GM21529 (cell line): ENCODE measurements around the gene TRMO.

Source experiments
- ATAC-seq: cut with Tn5 transposase; IDR thresholded peaks from one replicate; pipeline ENCODE4 v1.9.1; 2021; ENCODE audit not compliant: unreplicated experiment

The TRMO gene

DNA sequence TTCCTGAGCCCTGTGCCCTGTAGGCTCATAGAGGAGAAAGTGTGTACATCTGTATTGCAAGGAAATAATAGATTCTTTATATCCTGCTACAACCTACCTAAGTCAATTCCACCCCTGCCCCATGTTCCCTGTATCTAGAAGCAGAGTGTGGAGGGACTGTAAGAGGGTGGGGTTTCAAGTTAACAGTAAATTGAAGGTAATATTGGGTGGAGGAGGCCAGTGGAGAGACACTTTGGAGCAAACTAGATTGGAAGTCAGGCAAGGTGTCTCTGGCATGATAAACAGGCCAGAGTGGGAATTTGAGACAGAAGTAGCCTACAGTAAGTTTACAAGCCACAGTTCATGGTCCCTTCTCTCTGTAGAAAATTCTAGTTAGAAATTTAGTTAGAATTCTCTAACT, 17.9 kb upstream of the TRMO start:
- ATAC-seq, result no peak

DNA sequence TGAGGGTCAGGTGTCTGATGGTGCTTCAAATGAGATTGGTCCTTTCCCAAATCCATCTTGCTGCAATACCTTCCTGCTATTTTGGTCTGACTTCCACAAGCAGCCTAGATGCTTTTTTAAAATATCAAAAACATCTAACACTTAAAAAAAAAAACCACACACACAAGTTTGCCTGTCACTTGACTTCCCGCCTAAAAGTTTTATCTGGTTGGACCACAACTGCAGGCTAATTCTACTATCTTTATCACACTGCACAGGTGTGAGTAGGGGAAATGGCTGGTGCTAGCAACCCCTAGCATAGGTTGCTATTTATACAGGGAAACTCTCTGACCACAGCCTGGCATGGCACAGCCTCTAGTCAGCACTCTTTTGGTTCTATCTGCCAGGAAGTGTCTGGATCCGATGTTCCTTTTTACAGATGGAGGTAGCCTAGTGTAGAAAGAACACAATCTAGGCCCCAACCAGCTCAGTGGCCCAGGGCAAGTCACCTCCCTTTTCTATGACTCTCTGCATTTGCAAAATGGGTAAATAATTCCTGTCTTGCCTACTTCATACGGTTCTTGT, 15.9 kb upstream of the TRMO start, which contains the start of gene HEMGN:
Gene HEMGN, minus strand, starts transcription at position 92 of the 564 bp plus-strand sequence. Its CDS starts 36 bp downstream, at position 56.
- ATAC-seq, result peak; percentile 56

DNA sequence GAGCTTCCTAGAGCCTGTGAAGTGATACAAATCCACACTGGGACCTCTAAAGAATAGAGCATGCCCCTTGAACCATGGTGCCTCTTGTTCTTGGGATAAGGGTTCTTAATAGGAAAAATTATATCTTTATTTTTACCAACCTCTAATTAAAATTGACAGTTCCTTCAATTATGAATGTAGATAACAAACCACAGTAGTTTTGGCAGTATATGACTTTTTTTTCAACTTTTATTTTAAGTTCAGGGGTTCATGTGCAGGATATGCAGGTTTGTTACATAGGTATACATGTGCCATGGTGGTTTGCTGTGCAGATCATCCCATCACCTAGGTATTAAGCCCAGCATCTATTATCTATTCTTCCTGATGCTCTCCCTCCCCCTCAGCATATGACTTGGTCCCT, 14.7 kb upstream of the TRMO start:
- ATAC-seq, result no peak

DNA sequence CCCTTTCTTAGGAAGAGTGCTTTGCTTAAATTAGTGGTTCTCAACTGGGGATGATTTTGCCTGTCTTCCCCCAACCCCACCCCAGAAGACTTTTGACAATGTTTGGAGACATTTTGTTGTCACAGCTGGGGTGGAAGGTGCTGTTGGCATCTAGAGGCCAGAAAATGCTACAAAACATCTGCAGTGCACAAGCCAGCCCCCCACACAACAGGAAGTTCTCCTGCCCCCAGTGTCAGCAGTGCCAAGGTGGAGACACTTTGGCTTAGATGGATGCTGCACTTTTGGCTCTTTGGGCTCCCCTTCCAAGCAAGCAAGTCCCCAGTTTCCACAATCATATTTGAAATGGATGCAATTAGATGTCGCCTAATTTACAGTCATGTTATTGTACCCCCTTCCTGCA, 13.0 kb upstream of the TRMO start:
- ATAC-seq, result no peak

DNA sequence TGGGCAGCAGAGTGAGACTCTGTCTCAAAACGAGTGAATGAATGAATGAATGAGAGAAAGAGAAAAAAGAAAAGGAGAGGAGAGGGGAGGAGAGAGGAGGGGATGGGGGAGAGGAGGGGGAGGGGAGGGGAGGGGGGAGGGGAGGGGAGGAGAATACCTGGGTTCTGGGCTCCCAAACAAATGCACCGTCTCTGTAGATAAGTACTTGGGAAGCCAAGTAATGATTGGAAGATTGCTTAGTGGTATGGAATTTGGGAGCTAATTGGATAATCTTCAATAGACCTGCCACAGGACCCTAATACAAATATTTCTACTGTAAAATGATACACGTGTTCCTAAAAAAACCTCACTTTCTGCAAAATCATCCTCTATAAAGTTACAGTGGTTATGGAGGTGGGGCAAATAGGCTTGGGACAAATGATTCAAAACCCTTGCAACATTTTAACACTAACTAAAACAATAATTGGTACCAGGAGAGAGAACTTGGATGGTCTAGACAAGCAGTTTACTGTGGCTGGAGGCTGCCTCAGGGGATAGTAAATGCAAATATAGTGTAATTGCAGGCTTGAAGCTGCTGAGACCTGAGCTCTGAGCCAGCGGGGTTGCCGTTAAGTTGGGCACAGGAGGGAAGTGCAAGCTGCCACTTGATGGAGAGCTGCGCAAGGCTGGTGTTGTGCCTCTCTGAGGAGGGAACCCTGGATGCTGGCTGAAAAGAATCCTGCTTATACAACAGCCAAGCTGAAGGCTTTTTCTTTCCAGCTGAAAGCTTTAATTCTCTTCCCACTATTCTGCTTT, 12.2 kb upstream of the TRMO start:
- ATAC-seq, result no peak

DNA sequence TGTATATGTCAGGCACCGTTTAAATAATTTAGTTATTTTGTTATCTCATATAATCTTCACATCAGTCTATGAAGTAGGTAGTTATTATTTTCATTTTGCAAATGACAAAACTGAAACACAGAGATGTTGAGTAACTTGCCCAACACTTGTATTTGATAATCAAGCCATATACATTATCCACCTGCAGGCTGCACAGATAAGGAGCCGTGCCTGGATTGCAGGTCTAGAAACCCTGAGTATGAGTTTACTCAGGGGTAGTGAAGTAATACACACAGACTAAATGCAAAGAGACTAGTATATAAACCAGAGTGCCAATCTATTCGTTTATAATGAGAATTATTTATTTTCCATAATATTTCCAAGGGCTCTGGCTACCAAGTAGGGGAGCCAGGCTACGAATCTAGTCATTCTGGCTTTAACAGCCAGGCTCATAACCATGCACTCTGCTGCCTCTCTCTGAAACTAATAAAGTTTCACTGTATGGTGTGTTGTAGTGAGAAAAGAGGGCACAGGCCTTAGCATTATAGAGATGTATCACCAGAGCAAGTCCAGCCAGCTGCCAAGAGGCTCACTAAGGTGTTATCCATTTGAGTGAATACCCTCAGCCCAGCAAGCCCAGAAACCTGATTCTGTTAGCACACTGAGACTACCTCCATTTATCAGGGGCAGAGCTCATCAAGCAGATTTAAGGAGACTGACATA, 11.1 kb upstream of the TRMO start:
- ATAC-seq, result no peak

DNA sequence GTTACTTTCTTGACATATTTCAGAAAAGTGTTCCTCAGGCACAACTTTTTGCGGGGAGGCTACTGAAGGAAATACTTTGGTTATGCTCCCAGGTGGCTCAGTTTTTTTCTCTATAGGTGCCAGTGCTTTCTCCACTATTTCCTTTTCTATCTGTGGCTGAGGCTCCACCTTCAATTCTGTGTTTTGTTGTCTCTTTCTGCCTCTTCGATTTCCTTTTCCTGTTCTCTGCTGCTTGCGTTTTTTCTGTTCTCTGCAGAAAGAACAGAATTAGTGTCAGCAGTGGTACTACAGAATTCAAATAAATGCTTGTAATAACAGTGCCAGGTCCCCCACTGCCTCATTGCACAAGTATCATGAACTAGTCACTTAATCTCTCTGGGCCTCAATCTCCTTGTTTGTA, 8.7 kb upstream of the TRMO start:
- no peak for ATAC-seq

DNA sequence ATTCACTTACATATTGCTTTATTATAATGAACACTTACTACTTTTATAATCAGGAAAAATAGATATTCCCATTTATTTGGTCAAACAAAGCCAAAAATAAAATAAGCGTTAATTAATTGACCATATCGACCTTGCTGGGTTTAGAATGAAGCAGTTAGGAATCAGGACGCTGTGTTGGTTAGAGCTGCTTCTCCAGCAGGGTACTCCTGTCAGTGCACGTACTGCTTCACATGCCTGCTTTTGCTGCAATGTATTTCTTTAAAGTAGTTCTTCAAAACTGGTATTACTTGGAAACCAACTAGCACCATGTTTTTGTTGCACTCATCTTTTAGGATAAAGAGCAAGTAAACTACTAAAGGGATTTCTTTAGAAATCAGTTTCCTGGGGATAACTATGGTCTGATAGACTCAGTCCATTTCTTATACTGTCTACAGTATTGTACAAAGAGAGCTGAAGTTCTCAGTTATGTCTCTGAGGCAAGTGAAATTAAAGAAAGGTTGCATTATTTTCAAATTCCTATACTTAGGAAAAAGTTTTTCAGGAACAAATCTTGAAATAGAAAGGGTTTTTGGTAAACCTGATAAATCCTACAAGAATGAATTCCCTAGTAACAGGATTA, 6.8 kb upstream of the TRMO start:
- no peak for ATAC-seq

DNA sequence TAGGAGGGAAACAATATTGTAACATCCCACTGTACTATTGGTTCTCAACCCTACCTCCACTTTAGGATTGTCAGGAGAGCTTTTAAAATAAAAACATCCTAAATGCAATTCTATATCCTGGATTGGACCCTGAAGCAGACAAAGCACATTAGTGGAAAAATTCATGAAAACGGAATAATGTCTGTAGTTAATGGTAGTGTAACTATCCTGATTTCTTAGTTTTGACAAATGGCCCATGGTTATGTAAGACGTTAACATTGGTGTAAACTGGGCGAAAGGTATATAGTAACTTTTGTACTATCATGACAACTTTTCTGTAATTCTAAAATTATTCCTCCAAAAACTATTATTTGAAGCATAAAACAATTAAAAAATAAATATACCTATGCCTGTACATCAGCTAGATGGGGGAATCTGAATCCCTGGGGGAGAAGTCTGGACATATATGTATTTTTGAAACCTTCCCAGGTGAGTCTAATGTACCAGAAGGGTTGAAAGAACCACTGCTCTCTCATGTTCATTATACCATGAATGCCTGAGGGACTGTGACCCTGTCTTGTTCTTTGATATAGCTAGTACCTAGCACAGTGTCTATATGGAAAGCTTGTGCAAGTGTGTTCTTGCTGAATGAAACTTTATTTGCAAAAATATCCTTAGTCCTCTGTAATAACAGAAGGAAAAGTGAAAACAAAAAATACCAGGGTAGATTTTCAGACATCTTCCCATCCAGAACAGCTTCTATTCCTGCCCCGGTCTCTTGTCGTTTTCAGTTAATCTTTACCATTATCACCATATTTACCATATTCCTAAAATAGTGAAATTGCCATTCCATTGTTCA, 3.4 kb upstream of the TRMO start:
- ATAC-seq, result no peak

DNA sequence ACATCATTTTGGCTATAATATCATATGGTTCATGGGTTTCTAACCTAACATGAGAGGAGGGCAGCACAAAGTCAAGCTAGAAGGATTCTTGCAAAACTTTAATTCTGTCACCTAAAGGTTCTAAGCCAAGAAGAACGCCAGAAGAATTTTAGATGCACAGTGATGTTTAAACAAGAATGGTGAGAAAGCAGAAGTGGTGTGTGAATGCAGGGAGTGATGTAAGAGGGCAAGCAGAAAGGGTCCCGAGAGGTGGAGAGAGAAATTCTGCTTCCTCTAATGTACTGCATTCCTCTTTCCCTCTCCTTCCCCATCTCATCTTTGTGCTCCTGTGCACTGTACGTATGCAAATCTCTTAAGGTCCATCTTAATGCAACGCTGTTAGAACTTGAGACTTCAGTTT, 2.1 kb upstream of the TRMO start:
- no peak for ATAC-seq

DNA sequence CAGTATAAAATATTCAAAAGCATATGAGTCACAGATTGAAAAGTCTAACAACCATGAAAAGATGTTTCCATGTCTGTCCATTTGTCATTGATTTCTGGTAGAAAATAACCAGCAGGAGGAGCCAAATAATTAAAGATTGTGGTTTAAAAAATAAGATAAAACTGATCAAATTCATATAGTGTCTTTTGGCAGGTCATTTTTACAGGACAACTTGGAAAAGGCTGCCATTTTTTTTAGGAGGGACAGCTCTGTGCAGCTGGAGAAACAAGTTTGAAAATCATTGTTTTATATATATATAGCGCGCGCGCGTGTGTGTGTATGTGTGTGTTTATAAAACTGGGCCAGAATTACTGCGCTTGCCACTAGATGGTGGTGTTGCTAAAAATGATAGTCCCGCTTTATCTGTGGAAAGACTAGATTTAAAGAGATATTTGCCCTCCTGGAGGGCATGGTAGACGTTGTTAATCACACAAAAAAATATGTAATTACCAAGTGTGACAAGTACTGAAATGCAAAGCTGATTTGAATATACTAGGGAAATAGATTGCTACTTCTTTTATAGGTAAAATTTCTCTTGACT, 1.3 kb upstream of the TRMO start:
- ATAC-seq, result peak; percentile 30

DNA sequence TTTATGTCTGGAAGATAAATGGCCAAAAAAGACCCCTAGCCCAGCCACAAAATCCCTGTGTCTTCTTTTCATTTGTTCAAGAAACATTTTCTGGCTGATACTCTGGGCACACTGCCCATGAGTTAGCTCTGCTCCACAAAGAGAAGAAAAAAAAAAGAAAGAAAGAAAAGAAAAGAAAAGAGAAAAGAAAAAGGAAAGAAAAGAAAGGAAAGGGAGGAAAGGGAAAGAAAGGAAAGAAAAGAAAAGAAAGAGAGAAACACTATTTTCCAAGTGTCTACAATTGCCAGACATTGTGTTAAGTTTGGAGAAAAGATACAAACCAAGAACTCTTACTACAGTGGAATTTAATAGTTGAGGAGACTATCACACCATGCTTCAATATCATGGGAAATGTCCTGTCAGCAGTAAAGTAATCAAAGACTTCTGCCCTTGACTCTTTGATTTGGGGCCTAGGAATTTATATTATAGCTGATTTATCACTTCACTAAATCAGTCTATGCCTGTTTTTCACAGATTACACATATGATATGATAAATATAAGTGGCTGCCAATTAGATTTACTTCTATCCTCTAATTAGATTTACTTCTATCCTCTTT, 3.0 kb downstream of the TRMO start:
- ATAC-seq, result no peak

DNA sequence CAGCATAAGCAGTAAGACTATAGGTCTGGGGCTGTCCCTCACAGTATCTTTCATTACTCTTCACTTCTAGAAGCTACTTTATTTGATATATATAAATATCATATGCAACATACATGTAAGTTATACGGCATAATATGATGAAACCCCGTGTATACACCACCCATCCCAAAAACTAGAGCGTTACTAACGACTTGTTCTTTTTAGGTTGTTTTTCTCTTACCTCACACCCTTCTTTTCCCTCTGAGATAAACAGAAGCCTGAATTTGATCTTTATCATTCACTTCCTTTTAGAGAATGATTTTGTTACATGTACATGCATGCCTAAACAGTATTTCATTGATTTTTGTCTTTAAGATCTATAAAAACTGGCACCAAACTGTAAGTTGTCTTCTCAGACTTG, 3.7 kb downstream of the TRMO start:
- ATAC-seq, result no peak

DNA sequence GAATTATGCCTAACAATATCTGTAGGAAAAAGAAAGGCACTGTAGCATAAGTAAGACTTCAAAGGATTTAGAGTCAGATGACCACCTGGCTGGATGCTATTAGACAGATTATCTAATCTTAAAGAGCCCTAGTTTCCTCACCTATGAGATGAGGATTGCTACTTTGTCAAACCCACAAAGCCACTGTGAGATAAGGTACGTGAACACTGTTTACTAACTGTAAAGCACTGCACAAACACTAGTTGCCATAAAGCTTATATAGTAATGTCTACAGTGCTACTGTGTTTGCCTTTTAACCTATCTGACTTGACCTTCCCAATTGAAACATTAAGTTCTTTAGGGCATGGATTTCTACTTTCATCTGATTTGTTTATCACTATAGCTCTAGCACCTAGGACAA, 10.3 kb downstream of the TRMO start:
- no peak for ATAC-seq

DNA sequence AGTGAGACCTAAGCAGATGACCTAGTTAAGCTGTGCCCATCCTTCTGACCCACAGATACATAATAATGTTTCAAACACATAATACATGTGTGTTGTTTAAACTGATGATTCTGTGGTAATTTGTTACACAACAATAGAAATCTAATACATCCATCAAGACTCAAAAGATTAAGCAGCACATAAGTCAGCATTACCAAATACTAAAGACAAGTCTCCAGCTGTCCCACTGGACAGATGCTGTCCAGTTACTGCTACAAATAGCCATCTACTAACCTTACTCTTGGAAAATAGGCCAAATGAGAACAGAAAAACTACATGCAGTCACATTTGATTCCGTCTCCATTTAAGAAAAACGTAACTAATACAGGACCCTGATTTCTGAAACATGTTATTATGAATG, 10.8 kb downstream of the TRMO start:
- no peak for ATAC-seq

DNA sequence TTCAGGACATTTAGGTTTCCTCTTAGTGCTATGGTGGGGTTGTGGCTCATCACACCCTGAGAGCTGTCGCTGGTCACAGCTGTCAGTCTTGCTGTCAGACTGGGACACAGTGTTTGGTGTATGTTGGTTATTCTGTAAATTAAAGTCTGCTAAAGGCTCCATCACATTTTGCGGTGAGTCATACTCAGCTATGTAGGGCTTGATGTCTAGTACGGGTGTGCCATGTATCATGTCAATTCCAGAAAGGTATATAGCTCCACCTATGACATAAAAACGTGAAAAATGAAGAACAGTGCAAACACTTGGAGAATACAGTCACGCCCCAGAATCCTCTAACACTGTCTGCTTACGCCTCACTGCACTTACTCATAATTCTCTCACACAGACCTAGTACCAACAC, 11.9 kb downstream of the TRMO start:
- ATAC-seq, result no peak

DNA sequence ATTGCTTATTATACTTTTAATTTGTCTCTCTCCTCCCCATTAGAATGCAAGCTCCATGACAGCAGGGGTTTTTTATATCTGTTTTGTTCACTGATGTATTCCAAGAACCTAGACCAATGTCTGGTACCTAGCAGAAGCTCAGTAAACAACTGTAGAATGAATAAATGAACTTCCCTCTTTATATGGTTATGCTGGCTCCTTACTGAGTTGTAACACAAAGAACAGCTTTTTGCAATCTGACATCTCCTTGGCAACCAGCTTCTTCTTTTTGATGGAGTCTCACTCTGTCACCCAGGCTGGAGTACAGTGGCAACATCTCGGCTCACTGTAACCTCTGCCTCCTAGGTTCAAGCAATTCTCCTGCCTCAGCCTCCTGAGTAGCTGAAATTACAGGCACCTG, 13.6 kb downstream of the TRMO start:
- ATAC-seq, result no peak

DNA sequence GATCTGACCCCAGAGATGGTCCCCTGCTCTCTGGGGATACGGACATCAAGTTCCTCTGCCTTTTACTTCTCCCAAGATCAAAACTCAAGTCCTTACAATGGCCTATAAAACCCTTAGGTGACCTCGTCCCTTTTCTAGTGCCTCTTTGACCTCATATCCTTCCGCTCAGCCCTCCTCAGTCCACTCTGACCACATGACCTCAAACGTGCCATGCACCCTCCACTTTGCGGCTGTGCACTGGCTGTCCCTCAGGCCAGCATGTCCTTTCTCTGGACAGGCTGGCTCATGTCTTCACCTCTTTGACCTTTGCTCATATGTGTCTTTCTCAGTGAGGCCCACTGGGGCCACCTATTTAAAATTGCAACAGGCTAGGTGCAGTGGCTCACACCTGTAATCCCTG, 14.7 kb downstream of the TRMO start:
- no peak for ATAC-seq

DNA sequence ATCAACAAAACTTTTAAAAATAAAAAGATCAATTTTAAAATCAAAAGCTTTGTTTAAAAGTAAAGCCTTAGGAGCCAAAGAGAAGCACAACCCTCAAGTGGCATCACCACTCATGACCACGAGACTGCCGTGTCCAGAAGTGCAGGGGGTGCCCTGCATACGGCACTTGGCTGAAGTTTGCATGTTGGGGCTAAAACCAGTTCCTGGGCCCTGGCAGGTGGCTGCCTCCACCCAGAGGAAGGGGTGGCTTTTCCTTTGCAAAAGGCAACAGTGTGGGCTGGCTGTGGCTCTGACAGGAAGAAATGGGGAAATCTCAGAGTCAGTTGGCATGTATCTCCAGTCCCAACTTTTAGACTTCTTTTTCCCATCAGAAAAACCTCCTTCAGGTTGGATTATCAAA, 15.3 kb downstream of the TRMO start:
- no peak for ATAC-seq

DNA sequence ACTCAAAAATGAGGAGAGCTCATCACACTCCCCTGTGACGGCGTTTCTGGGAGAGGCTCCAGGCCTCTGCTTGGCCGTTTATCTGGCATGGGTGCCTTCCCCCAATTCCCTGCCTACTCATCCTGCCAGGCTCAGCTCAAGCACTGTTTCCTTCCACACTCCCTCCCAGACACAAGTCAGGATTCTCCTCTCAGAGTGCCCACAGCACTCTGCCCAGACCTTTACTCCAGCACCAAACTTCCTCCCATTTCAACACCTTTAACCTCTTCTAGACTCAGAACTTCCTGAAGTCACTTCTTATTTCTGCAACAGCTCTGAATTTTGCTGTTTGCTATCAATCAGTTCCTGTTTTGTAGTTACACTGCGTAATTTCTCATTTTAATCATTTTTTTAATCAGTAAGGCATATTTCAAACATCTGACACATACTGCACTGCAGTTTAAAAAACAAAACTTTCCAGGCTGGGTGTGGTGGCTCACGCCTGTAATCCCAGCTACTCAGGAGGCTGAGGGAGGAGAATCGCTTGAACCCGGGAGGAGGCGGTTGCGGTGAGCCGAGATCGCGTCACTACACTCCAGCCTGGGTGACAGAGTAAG, 16.0 kb downstream of the TRMO start:
- no peak for ATAC-seq
